ENCODE results near the gene USP5.

DNA sequence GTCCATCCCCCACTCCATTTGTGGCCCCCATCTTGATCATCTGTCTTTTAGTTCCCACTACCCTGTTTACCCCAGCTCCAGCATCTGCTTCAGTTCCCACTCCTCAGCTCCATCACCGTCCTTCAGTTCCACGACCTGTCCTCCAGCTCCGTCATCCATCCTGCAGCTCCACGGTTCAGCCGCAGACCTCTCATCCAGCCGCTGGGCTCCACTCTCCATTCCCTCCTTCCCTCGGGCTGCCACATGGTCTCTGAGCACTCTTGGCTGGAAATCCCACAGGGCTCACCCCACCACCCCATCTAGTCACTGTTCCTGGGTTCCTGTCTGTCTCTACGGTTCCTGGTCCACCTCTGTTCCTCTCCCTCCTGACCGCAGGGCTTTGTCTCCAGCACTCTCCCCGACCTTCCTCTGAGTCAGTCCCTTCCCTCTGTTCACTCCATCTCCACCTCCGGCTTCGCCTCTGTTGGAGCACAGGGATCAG lies 27.0 kb upstream of the USP5 start:
- TF ChIP-seq, protein P1, sequence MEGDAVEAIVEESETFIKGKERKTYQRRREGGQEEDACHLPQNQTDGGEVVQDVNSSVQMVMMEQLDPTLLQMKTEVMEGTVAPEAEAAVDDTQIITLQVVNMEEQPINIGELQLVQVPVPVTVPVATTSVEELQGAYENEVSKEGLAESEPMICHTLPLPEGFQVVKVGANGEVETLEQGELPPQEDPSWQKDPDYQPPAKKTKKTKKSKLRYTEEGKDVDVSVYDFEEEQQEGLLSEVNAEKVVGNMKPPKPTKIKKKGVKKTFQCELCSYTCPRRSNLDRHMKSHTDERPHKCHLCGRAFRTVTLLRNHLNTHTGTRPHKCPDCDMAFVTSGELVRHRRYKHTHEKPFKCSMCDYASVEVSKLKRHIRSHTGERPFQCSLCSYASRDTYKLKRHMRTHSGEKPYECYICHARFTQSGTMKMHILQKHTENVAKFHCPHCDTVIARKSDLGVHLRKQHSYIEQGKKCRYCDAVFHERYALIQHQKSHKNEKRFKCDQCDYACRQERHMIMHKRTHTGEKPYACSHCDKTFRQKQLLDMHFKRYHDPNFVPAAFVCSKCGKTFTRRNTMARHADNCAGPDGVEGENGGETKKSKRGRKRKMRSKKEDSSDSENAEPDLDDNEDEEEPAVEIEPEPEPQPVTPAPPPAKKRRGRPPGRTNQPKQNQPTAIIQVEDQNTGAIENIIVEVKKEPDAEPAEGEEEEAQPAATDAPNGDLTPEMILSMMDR (conservative IDR thresholded peaks at IDR 0.05; ENCODE audit: low read depth, low read length): no peak
- no peak for TF ChIP-seq EZH2 (IDR thresholded peaks at IDR 0.05; ENCODE audit: low read length, unreplicated experiment)
- TF ChIP-seq EZH2phosphoT487 (IDR thresholded peaks at IDR 0.05; ENCODE audit: borderline replicate concordance, low read length): no peak

Measured in PC-3 (cell line).